ENCODE measurements around the gene SOCS7.
A peak's percentile ranks its signal among the peaks of the same experiment; 100 is the strongest.

SOCS7 gene

DNA sequence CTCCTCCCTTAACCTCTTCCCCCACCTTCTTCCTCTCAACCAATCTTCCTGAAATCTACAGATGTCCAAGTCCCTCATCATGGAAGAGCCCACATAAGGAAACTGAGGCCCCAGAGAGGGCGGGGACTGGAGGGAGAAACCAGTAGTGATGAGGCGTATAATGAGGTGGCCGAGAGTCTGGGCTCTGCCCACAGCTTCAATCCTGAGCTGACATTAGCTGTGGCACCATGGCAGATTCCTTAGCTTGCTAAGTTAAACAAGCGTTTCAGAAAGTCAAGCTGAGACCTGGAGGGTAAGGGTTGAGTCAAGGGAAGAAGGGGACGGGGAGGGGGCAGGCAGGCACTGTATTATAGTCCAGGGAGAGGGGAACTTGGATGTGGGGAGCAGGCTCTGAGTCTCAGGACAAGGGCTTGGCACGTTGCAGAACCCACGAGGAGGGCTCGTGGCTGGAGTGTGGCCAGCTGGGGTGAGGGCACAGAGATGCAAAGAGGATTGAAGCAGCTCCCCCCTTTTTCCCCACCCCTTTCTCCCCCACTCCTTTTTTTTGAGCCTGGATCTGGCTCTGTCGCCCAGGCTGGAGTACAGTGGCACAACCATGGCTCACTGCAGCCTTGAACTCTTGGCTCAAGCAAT is 89.9 kb downstream of the SOCS7 start:
- DNase-seq (ENCODE audit: insufficient read length, low spot score) = no peak
- FAIRE-seq = no peak
- TF ChIP-seq, protein P1, sequence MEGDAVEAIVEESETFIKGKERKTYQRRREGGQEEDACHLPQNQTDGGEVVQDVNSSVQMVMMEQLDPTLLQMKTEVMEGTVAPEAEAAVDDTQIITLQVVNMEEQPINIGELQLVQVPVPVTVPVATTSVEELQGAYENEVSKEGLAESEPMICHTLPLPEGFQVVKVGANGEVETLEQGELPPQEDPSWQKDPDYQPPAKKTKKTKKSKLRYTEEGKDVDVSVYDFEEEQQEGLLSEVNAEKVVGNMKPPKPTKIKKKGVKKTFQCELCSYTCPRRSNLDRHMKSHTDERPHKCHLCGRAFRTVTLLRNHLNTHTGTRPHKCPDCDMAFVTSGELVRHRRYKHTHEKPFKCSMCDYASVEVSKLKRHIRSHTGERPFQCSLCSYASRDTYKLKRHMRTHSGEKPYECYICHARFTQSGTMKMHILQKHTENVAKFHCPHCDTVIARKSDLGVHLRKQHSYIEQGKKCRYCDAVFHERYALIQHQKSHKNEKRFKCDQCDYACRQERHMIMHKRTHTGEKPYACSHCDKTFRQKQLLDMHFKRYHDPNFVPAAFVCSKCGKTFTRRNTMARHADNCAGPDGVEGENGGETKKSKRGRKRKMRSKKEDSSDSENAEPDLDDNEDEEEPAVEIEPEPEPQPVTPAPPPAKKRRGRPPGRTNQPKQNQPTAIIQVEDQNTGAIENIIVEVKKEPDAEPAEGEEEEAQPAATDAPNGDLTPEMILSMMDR (IDR thresholded peaks at IDR 0.05; ENCODE audit: insufficient read depth, missing control alignments) = no peak

- no peak for FAIRE-seq
- no peak for DNase-seq (ENCODE audit: insufficient read length, low spot score)
- TF ChIP-seq, protein P1 (IDR thresholded peaks at IDR 0.05; ENCODE audit: insufficient read depth, missing control alignments) = no peak
Measured at GRCh38 chr17:38442548-38442947, 90.9 kb downstream of the SOCS7 start.

DNA sequence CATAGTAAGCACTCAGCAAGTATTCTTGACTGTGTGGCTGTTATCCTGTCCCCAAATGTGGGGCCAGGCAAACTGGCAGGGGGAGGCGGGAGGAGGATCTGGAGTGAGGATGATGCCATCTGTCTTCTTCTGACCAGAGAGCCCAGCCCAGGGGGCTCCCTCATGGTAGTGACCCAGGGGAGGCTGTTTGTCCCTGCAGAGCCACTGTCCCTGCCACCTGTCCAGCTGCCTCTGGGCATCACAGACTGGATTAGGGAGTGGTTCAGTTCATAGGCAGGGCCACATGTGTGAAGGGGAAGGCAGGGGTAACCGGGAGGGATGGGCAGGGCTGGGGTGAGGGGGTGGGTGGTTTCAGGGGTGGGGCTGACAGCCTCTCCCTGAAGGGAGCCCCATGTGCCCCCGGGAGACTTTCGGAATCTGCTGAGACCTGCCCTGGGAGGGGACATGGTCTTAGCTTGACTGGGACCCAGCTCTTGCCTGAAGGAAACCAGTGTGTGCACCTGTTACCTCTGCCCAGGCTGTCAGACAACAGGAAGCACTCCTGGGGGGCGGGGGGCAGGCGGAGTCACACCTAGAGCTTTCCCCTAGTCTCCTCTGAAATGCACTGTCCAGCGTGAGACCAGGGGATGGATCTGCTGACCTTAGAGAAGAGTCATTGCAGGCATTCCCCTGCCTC is 91.8 kb downstream of the SOCS7 start:
- TF ChIP-seq, protein P1 (IDR thresholded peaks at IDR 0.05; ENCODE audit: insufficient read depth, missing control alignments) = no peak
- no peak for DNase-seq (ENCODE audit: insufficient read length, low spot score)

GRCh38 chr17:38444151-38444550 is 92.5 kb downstream of the SOCS7 start:
- no peak for FAIRE-seq
- peak; percentile 94 for DNase-seq (ENCODE audit: insufficient read length, low spot score)
- TF ChIP-seq, protein P1 (IDR thresholded peaks at IDR 0.05; ENCODE audit: insufficient read depth, missing control alignments) = peak; percentile 95

More for the DNA sequence above, 91.8 kb downstream of the SOCS7 start:
- no peak for FAIRE-seq

- TF ChIP-seq, protein P1 (IDR thresholded peaks at IDR 0.05; ENCODE audit: insufficient read depth, missing control alignments) = no peak
- FAIRE-seq (no peak), DNase-seq (ENCODE audit: insufficient read length, low spot score) (no peak)
Measured at GRCh38 chr17:38447502-38448085, 96.0 kb downstream of the SOCS7 start.

DNA sequence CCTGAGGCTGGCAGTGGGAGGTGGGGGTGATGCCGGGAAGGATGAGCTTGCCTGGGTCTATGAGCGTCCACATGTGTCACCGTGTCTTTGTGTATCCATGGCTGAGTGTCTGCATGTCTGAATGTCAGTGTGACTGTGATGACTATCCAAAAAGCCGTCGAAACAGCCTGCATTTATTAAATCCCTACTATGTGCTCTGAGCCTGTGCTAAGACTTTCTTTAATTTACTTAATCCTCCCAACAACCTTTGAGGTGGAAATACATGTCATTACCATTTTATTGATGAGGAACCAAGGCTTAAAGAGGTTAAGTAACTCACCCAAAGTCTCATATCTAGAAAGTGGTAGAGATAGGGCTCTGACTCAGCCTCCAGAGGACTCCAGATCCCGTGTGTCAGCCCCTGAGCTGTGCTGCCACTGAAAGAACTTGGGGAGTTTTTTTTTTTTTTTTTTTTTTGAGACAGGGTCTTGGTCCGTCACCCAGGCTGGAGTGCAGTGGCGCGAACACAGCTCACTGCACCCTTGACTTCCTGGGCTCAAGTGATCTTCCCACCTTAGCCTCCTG is 96.6 kb downstream of the SOCS7 start:
- TF ChIP-seq, protein P1 (IDR thresholded peaks at IDR 0.05; ENCODE audit: insufficient read depth, missing control alignments) = no peak
- FAIRE-seq (no peak), DNase-seq (ENCODE audit: insufficient read length, low spot score) (no peak)

Measured in D721Med (cell line).